Esophagus mucosa (tissue), 1 donor: Measurements from ENCODE around the gene TFEB. TPM values are rescaled to one million over a fixed set of nuclear protein-coding genes. Genes with fewer than 3 reads are reported as not detected.
A peak's percentile ranks its signal among the peaks of the same experiment; 100 is the strongest.
"Not testable (repeated sequence)": the region's sequence is repeated elsewhere in the genome, so short reads cannot be mapped to it uniquely, and the experiment has no call there.

Experiments
- ATAC-seq: fragments of 200-7000 bp; cut with Tn5 transposase; one replicate; pipeline ENCODE4 v1.9.1; 2020
- total RNA-seq: library from RNA; stranded (reverse); gene quantifications from one replicate; pipeline ENCODE4 v1.2.4, GENCODE V29; 2023
- donor health status: DM: yes; HTN: yes; CAD: no.

The TFEB gene
- 10.9 TPM for total RNA-seq

DNA sequence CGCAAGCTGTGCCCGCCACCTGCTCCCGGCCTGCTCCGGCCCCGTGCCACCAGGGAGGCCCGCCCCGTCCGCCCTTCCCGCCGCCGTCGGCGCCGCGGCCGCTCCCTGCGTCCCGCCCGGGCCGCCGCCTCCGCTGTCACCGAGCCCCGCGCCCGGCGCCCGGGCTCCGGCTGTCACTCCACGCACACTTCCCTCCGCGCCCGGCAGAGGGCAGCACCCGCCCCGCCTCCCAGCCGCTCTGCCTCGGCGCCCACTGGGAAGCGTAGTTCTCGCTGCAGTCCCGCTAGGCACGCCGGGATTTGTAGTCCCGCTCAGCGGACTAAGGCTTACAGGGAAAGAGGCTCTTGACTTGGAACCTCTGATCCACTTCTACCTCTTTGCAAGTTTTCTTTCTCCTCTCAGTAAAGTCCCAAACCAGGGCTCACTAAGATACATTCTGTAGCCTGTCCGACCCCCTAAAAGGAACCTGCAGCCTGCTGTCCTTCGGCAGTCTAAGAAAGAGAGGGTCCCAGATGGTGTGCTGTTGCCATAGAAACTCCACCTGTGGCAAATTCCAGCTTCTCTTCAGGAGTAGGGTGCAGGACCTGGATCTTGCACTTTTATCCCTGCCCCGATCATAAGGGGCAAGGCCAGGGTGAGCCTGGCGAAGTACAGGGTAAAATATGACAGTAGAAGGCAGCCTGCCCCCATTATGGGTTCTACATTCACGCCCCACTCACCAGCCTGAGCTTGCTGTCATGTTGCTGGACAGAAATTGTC, at the start of gene TFEB:
TFEB (minus strand) TSS at position 182 of the 759 bp plus-strand sequence. CDS start 44,395 bp downstream, outside the sequence.
- ATAC-seq: peak; percentile 83

DNA sequence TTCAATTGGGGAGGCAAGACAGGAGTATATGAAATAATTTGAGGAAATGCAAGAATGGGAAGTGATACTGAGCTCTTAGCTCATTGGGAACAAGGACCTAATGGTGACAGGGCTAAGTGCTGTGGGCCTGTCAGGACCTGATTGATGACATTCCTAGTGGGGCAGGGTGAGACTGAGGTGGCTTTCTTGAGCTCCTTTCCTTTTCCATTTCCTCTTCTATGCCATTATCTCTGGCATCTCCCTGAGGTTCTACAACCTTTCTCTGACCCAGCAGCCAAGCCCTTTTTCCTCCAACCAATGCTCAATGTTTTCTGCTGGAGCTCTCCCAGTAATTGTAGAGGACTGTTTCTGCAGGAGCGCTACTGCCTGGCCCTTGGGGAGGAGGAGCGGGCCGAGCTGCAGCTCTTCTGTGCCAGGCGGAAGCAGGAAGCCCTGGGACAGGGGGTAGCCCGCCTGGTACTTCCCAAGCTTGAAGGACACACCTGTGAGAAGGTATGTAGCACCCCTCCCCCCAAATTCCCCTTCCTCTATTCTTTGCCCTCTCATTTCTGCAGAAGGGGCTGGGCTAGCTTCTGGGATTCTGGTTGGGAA, 49.3 kb upstream of the TFEB start:
- peak; percentile 22 for ATAC-seq

DNA sequence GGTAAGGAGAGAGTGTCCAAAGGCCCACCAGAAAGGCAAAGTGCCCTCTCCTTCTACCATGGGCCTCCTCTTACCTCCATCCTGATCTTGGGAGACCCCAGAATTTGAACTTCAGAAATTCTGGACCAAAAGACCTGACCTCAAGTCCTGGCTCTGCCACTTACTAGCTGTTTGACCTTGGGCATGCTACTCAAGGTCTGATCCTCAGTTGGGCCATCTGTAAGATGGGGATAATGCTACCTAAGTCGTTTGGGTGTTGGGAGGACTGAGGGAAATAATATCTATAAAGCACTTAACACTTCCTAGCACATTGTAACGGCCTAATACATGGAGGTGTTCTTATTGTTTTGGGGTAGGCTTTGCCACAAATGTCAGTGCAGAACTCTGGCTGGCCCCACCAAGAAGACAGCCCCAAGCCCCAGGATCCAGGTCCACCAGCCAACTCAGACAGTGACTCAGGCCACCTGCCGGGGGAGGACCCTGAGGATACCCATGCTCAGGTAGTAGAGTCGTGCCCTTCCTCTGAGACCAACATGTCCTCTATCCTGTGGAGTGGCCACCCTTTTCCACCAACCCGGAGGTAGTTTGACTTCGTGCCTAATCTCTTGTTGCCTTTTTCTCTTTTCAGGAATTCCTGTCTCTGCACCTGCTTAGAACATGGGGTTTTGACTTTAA, 47.8 kb upstream of the TFEB start:
- no peak for ATAC-seq

DNA sequence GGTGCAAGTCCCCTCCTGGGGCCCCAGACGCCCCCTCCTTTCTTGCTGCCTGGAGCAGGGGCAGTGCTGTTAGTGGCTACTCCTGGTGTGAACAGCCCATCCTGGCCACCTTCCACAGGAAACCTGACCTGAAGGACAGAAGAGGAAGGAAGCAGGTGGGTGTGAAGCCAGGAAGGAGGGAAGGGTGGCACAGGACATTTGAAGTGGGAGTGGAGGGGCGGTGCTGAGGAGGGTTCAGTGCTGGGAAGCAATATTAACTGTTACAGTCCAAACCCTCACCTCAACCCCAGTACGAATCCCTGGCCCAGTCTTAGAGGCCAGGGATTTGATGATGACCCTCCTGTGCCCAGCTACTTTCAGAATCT, 45.9 kb upstream of the TFEB start:
- ATAC-seq: no peak

DNA sequence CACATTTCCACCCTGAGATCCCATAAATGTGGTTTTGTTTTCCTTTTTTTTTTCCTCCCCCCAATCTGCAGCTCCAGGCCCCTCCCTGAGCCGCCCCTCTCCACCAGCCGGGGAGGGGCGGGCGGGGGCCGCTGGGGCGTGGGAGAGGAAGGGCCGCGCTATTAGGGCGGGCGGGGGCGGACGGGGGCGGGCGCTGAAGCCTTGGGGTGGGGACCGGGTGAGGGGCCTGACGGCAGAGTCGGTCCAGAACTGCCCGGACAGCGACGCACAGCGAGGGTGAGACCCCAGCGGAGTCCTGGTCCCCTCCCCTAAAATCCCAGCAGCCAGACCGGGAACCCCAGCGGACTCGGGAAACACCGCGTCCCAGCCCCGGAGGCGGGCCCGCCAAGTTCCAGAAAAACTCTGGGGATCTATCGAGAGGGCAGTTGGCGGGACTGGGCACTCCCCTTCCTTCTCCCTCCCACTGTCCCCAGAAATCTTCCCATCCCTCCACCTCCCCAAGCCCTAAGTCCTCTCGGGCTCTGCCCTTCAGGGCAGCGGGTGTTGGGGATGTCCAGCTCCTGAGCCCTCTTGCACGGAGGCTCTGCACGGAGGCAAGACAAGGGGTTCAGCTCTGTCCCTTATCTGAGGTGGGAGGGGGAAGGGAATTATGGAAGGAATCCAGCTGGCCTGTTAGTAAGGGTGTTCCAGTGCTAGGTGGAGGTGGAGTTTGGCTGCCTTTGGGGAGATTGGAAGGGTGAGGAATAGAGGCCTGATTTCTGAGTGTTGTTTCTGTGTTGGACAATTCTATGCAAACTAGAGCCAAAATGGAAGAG, 45.4 kb upstream of the TFEB start, which contains the start of gene PRICKLE4:
PRICKLE4 (plus strand) TSS at position 232 of the 815 bp plus-strand sequence. CDS start 2,692 bp downstream, outside the sequence.
- ATAC-seq: peak; percentile 12

DNA sequence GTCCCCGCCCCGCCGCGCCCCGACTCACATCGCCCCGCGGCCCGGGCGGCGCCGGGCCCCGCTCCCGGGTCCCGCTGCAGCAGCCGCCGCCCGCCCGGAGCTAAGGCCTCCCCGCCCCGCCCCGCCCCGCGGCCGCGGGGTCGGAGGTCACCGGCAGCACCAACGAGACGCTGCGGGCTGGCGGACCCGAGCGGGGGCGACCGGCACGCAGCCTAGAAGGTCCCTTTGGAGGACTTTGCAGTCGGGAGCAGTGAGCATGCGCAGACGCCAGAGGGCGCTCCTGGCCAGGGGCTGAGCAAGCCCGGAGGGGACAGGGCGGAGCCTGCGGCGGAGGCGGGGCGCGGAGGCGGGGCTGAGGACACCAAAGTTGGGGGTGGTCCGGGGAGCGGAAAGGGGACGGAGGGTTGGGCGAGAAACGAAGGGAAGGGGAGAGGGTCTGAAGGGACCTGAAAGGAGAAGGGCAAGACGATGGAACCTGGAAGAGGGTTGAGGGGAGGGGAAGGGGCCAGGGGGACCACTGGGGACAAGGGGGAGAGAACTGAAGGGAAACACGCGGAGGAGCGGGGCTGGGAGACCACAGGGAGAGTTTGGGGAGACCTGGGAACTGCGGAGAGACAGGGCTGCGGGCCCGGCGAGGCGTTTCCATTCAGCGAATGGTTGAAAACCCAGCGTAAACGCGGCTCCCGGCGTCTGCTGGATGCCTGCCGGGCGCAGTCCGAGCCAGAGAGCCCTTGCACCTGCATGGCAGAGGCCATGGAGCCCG, 44.6 kb upstream of the TFEB start, which contains the start of gene FRS3:
FRS3 (minus strand) TSS at position 113 of the 763 bp plus-strand sequence. CDS start 2,913 bp downstream, outside the sequence.
- peak; percentile 91 for ATAC-seq

DNA sequence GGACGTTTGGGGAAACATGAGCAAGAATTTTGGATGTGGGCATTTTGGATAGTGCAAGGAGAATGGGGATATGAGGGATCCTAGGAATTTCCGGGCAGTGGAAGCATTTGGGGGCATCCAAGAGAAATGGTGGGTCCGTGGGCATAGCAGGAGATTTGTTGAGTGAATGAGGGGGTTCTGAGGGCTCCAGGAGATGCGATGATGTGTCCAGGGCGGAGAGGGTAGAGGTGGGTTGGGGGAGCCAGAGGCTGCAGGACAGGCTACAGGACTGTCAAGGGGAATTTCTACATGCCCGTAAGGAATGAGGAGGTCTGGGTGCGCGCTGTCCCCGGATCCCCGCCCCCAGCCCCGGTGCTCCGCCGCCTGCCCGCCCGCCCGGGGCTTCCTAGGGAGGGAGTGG, 43.9 kb upstream of the TFEB start:
- ATAC-seq: no peak

DNA sequence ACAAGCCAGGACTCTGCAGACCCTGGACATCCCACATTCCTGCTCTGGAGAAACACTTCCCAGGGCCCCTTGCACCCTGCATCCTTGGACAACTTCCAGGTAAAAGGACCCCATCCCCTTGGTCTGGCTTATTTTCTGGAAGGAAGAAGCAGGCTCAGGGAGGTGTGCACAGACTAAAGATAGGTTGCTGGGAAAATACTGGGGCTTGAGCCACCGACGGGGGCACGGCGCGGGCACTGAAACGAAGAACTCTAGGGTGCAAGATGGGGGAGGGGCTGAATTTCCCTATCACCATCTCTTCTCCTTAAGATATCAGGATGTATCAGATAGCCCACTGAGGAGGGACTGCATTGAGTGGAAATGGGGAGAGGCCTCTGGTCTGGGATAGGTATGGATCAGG, 43.5 kb upstream of the TFEB start:
- no peak for ATAC-seq

DNA sequence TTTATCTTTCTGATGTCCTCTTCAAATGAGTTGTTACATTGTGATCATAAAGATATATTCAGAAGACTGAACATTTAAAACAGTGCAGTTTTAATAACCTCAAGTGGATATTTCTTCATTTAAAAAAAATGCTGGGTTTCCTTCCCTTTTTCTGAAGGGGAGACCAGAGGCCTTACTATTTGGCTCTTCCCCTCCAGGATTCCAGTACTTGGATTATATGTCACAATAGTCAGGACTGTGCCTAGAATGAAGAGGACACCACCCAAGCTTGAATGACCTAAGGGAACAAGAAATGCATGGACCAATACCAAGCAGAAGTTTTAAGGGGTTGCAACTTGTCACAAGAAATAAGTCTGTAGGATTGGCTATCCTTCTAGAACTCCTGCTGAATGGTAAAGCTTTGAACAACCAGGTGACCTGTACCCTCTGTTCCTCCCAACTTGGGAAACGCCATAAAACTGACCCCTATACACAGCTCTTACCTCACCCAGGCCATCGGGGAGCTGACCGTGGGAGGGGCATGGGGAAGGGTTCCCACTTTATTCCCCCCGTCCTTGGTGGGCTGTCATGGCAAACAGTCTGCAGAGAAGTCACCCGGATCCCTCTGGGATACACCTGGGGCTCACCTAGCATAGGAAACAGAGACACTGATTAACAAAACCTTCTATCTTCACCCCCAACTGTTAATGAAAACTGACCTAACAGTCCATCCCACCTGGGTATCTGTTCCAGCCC, 42.3 kb upstream of the TFEB start:
- ATAC-seq: no peak

DNA sequence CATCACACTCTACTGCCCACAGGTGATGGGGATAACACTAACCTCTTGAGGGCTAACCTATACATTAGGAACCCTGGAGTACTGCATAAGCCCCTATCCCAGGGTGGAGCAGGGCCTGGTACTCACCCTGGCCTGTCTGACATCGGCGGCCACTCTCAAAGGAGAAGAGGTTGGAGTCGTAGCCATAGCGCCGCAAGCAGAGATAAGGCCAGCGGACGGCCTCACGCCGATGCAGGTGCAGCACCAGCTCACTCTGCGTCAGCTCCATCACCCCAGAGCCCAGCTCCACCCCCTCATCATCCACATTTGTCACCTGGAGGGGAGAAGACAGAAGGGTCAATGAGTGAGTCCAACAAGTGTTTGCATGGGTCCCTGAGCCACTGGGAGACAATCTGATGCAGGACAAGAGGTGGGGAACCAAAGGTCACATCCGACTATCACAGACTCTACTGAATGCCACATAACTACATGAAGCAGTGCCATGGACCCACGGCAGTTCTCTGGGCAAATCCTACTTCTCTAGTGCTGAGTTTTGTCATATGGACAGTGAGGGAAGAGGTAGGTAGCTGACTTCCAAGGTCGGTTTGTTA, 40.0 kb upstream of the TFEB start:
- no peak for ATAC-seq

DNA sequence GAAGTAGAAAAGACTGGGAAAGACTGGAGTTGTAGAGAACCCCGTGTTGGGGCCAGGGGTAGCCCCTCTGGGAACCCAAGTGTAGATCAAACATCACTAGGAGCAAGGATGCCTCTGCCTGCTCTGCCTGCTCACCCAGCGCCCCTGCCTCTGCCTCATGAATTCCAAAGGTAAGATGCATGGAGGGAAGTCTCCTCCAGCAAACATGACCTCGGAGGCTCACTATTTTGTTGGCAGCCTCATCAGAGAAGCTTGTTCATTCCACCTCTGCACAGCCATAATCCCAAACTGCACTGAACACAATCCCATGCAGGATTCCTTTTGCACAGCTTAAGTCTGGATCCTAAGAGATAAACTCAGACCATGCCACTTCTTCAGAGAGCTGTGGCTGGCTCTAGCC, 39.4 kb upstream of the TFEB start:
- no peak for ATAC-seq

DNA sequence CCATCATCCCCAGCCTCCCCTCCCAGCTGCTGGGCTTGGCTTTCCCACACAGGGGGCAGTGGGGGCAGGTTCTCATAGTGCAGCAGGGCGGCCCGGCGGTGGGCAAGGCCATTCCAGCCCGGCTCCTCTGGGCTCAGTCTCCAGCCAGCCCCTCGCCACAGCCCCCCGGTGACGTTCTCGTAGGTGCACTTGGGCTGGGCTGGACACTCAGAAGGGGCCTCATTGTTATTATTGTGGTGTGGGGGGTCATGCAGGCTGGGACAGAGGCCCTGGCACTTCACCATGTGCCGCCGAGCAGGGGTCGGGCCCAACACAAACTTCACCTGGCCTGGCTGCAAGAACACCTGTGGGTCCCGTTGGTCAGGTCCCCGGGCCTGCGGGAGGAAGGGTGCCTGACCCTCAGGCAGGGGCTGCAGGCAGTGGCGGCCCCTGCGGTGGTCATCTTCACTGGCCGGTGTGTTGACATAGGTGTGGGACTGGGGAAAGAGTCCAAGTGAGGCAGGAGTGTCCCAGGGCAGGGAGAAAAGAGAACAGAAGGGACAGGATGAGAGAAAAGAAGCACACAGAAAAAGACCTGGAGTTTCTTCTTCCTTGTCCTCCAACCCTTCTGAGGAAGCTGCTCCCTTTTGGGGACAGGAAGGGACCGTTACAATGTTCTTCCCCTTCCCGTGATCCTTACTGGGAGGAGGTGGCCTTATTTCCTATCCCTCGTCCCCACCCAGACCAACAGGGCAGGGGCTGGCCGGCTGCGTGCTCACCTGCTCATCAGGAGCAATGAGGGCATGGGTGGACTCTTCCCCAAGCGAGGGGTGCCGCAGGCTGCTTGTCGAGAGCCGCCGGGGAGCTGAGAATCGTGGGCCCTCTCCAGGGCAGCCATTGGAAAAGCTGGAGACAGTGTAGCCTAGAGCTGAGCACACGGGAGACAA, 35.9 kb upstream of the TFEB start:
- no peak for ATAC-seq

DNA sequence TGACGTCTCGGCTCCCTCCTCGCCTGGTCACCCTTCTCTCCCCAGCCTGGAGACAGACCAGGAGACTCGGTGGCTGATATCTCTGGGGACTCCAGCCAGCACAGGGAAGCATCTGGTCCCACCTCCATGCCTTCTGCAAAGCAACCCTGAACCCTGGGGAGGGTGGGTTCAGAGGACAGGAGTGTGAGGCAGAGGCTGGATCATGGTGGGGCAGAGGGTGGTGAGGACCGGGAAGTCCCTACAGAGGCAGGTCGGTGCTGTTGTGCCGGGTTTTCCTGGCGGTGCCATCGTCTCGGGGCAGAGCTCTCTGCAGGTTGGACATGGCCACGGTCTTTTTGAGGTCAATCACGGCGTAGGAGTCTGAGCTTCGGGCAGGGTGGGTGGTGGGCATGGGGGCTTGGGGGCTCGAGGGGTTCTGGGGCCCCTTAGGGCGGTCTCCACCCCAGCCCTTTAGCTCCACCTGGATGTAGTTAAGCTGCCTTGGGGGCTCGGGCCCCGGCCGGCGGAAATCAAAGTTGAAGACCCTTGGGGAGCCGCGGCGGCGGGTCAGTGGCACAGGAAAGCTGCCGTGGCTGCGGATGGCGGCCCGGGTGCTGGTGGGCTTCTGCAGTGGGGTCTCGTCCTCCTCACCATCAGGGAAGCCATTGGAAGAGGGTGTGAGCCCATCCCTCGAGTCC, 35.1 kb upstream of the TFEB start:
- ATAC-seq: no peak

DNA sequence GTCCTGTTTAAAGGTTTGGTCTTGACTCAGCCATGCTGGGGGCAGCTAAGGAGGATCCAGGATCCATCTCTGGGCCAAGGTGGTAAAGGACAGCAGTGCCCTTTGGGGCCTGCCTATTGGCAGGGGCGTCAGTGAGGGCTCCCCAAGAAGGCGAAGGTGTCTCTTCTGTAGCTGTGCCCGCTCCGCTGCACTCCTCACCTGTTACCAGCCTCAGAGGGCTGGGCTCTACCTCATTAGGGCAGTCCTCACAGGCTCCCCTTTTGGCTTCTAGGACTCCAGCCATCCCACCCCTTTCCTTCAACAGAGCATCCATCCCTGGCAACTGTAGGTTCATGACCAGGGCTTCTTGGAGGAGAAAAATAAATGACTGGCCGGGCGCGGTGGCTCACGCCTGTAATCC, 34.0 kb upstream of the TFEB start:
- no peak for ATAC-seq

DNA sequence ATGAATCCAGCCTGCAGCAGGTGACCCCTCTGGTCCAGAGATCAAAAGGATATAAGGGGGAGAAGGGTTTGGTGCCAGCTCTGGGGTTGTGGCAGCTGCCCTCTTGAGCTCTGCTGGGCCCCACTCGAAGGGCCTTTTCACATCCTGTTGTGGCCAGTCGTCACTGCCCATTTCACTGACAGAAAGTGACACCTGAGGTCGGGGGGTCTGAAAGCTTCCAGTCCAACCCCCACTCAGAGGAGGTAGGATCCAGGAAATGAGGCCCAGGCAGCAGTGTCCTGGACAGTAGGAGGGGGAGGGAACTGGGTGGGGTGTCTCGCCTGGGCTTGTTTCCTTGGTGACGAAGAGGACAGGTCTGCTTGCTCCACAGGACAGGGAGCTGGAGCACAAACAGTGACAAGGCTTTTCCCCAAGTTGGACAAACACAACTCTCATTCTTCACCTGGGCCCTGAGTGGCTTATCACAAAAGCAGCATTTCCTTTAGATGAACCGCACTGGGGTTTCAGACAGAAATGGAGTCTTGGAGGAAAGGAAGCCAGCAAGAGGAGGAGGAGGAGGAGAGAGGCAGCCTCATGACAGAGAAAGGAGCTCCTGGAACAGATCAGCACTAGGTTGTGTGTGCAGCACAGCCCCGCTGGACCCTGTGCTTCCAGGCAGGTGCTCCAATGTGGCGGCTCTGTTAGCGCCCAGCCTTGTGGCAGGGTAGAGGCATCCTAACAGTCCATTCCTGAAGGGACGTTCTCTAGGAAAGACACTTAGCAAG, 33.3 kb upstream of the TFEB start:
- no peak for ATAC-seq

DNA sequence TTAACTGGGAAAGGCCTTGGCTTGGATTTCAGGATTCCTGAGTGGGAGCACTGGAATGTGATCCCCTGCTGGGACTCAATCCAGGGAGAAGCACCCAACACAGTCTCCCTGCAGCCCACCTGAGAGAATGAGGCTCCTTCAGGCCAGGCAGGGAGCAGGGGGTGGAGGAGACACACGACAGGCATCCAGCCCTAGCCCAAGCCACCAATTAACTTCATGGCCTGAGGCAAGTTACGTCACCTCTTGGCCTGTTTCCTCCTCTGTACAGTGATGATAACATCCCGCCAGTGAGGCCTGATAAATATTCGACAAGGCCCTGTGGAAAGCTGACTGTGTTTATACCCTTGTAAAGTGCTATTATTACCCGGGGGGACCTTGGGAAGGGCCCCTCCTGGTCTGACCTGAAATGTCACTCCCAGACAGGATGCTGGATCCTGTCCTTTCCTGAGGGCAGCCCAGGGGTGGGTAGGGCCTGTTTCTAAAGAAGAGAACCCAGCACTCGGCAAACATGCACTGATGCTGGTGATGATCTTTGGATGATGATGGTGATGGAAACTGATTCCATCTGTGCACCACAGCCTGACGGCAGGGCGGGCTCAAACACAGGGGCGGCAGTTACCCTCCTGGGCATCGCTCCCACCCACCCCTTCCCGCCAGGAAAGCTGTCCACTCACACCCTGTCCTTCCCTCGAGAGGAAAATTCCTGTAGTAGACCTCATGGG, 31.9 kb upstream of the TFEB start:
- peak; percentile 69 for ATAC-seq

DNA sequence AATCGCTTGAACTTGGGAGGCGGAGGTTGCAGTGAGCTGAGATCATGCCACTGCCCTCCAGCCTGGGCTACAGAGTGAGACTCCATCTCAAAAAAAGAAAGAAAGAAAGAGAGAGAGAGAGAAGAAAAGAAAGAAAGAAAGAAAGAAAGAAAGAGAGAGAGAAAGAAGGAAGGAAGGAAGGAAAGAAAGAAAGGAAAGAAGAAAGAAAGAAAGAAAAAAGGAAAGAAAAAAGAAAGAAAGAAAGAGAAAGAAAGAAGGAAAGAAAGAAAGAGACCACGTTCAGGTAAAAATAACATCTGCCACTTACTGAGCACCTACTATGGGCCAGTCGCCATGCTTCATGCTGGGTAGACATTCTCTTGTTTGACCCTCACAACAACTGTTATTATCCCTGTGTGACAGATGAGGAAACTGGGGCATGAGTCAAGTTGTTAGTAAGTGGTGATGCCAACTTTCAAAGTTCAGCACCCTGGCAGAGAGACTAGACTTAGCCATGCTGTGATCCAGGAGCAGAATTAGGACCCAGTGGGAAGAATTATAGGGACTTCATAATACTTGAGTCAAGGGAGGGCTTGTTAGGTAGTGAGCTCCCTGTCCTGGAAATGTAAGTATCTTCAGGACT, 30.7 kb upstream of the TFEB start:
- ATAC-seq: not testable (repeated sequence)
